SK-N-SH (cell line): ENCODE data around the gene RUVBL2. TPM values are rescaled to one million over a fixed set of nuclear protein-coding genes. Genes with fewer than 3 reads are reported as not detected.

Experiments
- CTCF ChIA-PET: fragments of 300-600, 350-600 bp; formaldehyde crosslinking; extraction: SDS; loops from one replicate; lab custom pipeline; 2021; lab: Yijun Ruan, JAX
- POLR2A ChIA-PET: fragments of 350-600 bp; sonication (Branson Sonifier 250); formaldehyde crosslinking; extraction: SDS; loops from one replicate; lab custom pipeline; 2020; ENCODE audit warnings: antibody characterized with exemption, inconsistent platforms; lab: Yijun Ruan, JAX
- DNase-seq: peaks from one replicate; pipeline ENCODE4 v3.0.0; 2012
- H2AFZ ChIP-seq: fragments of 200-600 bp; sonication (generic); 2 replicates; pipeline ENCODE4 v1.8.1; 2016; ENCODE audit warnings: antibody characterized with exemption, mild to moderate bottlenecking, low read depth
- H3F3A ChIP-seq: fragments of 200-600 bp; sonication (generic); replicated peaks from 2 replicates; pipeline ENCODE3; 2016; ENCODE audit warnings: antibody characterized with exemption, mild to moderate bottlenecking; ENCODE audit not compliant: insufficient read depth
- H3K27ac ChIP-seq, 2 experiments: fragments of 200-500 bp in 1 of 2; fragments of 200-600 bp in 1 of 2; sonication (Bioruptor generic) in 1 of 2; sonication (generic), shearing (Covaris generic) in 1 of 2; 2 replicates each; pipeline versions ENCODE4 v1.5.1 to v1.6.1; 2014 to 2016; ENCODE audit warnings: low read depth in 2 of 2, inconsistent platforms in 1 of 2, low read length in 1 of 2, mild to moderate bottlenecking in 1 of 2, mixed read lengths in 1 of 2
- H3K27me3 ChIP-seq: fragments of 200-600 bp; sonication (generic), shearing (Covaris generic); 2 replicates; pipeline ENCODE4 v1.6.1; 2016; ENCODE audit warnings: mixed run types; ENCODE audit not compliant: insufficient read depth
- H3K36me3 ChIP-seq, 2 experiments: fragments of 200-500 bp in 1 of 2; fragments of 200-600 bp in 1 of 2; sonication (Bioruptor generic) in 1 of 2; sonication (generic) in 1 of 2; replicated peaks in 1 of 2; 2 replicates each; pipeline versions ENCODE3 to v1.5.1; 2014 to 2016; ENCODE audit warnings: low read length in 1 of 2, mild to moderate bottlenecking in 1 of 2; ENCODE audit not compliant: insufficient read depth in 2 of 2, control insufficient read depth in 1 of 2
- H3K4me1 ChIP-seq, 2 experiments: fragments of 200-500 bp in 1 of 2; fragments of 200-600 bp in 1 of 2; sonication (Bioruptor generic) in 1 of 2; sonication (generic), shearing (Covaris generic) in 1 of 2; 2 replicates each; pipeline versions ENCODE4 v1.5.1 to v1.6.1; 2014 to 2016; ENCODE audit warnings: low read depth in 1 of 2, low read length in 1 of 2, mixed run types in 1 of 2; ENCODE audit not compliant: insufficient read depth in 2 of 2, control insufficient read depth in 1 of 2
- H3K4me2 ChIP-seq: fragments of 200-600 bp; sonication (generic), shearing (Covaris generic); 2 replicates; pipeline ENCODE4 v1.6.1; 2017; ENCODE audit warnings: mixed run types
- H3K4me3 ChIP-seq, 2 experiments: fragments of 200-500 bp in 1 of 2; fragments of 200-600 bp in 1 of 2; sonication (Bioruptor generic) in 1 of 2; sonication (generic), shearing (Covaris generic) in 1 of 2; 2 replicates each; pipeline versions ENCODE4 v1.5.1 to v1.8.1; 2014 to 2016; ENCODE audit warnings: low read depth in 2 of 2, inconsistent platforms in 1 of 2, low read length in 1 of 2, mild to moderate bottlenecking in 1 of 2, mixed read lengths in 1 of 2, moderate library complexity in 1 of 2
- H3K79me2 ChIP-seq: fragments of 200-600 bp; sonication (generic); 2 replicates; pipeline ENCODE4 v1.8.1; 2017; ENCODE audit warnings: mild to moderate bottlenecking; ENCODE audit not compliant: insufficient read depth
- H3K9ac ChIP-seq: fragments of 200-600 bp; sonication (generic); 2 replicates; pipeline ENCODE4 v1.6.1; 2017; ENCODE audit warnings: mixed run types
- H3K9me2 ChIP-seq: fragments of 200-600 bp; sonication (generic); 2 replicates; pipeline ENCODE4 v1.6.1; 2017; ENCODE audit warnings: mixed run types
- H3K9me3 ChIP-seq: fragments of 200-600 bp; sonication (generic); 2 replicates; pipeline ENCODE4 v1.6.1; 2017; ENCODE audit warnings: mixed run types, mild to moderate bottlenecking, moderate library complexity
- H4K20me1 ChIP-seq: fragments of 200-600 bp; sonication (generic); 2 replicates; pipeline ENCODE4 v1.6.1; 2017; ENCODE audit warnings: mild to moderate bottlenecking, mixed run types; ENCODE audit not compliant: insufficient read depth
- EP300 ChIP-seq, 2 experiments: IDR thresholded peaks; 2 replicates each; pipeline versions ENCODE4 v1.4.0 to v1.6.1; 2012; ENCODE audit warnings: borderline replicate concordance in 1 of 2, low read depth in 1 of 2, low read length in 1 of 2
- FOSL2 ChIP-seq: IDR thresholded peaks from 2 replicates; pipeline ENCODE4 v1.4.0; 2012; ENCODE audit warnings: low read depth, mild to moderate bottlenecking, moderate library complexity, borderline replicate concordance
- FOXJ3 ChIP-seq: sonication (generic); formaldehyde crosslinking; IDR thresholded peaks from 2 replicates; pipeline ENCODE4 v1.5.1; 2020; ENCODE audit warnings: mild to moderate bottlenecking, missing genetic modification reagents
- FOXM1 ChIP-seq: IDR thresholded peaks from 2 replicates; pipeline ENCODE4 v1.4.0; 2012; ENCODE audit warnings: low read depth, mild to moderate bottlenecking
- NFIC ChIP-seq: IDR thresholded peaks from 2 replicates; pipeline ENCODE4 v1.4.0; 2012; ENCODE audit warnings: borderline replicate concordance
- NRF1 ChIP-seq: IDR thresholded peaks from 2 replicates; pipeline ENCODE4 v1.6.1; 2012; ENCODE audit warnings: low read depth, mild to moderate bottlenecking, low read length
- RCOR1 ChIP-seq: fragments of 150-350 bp; IDR thresholded peaks from 2 replicates; pipeline ENCODE4 v1.6.1; 2017; ENCODE audit warnings: antibody characterized with exemption, low read length
- SMC3 ChIP-seq: IDR thresholded peaks from 2 replicates; pipeline ENCODE4 v1.6.1; 2012; ENCODE audit warnings: low read depth, low read length, improper control_type of control experiment
- TAF1 ChIP-seq: IDR thresholded peaks from 2 replicates; pipeline ENCODE4 v1.6.1; 2012; ENCODE audit warnings: low read depth, mild to moderate bottlenecking, low read length, moderate library complexity, borderline replicate concordance
- TCF12 ChIP-seq: IDR thresholded peaks from 2 replicates; pipeline ENCODE4 v1.4.0; 2012
- TEAD4 ChIP-seq: IDR thresholded peaks from 2 replicates; pipeline ENCODE4 v1.4.0; 2012; ENCODE audit warnings: mild to moderate bottlenecking, borderline replicate concordance; ENCODE audit not compliant: insufficient read depth
- WGBS: methylation state at CpG from one replicate; pipeline ENCODE4 v1.1.6; 2017; ENCODE audit warnings: low lambda C conversion rate; 5-methylcytosine and 5-hydroxymethylcytosine counted together
- polyA plus RNA-seq, 3 experiments: library from polyadenylated mRNA; depleted of rRNA; stranded (reverse); fragments of >200 nt; gene quantifications; 2 replicates each; pipeline ENCODE4 v1.2.3, GENCODE V29; 2012
- TF ChIP-seq, protein P1 (sequence below): IDR thresholded peaks from 2 replicates; pipeline ENCODE4 v1.6.1; 2012; ENCODE audit warnings: mild to moderate bottlenecking, low read depth, low read length, moderate library complexity
- TF ChIP-seq, protein P2 (sequence below): fragments of 150-350 bp; IDR thresholded peaks from 2 replicates; pipeline ENCODE4 v1.6.1; 2017; ENCODE audit warnings: antibody characterized with exemption, low read length, low read depth, borderline replicate concordance
- TF ChIP-seq, protein P3 (sequence below): IDR thresholded peaks from 2 replicates; pipeline ENCODE4; 2012
- TF ChIP-seq, protein P4 (sequence below): fragments of 200-600 bp; sonication (generic); IDR thresholded peaks from 2 replicates; pipeline ENCODE4 v1.6.1; 2017; ENCODE audit warnings: antibody characterized with exemption, mild to moderate bottlenecking, moderate library complexity
- TF ChIP-seq, protein P5 (sequence below): IDR thresholded peaks from 2 replicates; pipeline ENCODE4 v1.4.0; 2012; ENCODE audit warnings: low read depth, borderline replicate concordance

The RUVBL2 gene
- polyA plus RNA-seq, 1 of the 3 experiments (the other 2 are of a cell fraction), result 459 TPM

DNA sequence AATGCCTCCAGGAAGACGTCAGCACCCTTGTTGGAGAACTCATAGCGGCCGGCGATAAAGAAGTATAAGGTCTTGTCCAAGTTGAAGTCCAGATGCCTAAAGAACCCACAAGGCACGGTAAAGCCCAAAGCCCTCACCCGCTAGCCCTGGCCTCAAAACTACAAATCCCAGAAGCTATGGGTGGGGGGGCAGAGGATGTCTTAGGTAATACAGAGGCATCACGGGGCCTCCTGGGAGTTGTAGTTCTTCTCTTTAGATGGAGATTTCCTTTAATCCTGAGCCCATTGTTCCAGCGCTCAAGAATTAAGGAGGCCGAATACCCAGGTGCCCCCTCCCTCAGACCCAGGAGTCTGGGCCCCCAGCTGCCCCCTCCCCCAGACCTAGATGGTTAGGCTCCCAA, 11.4 kb upstream of the RUVBL2 start:
- TF ChIP-seq, protein P1, sequence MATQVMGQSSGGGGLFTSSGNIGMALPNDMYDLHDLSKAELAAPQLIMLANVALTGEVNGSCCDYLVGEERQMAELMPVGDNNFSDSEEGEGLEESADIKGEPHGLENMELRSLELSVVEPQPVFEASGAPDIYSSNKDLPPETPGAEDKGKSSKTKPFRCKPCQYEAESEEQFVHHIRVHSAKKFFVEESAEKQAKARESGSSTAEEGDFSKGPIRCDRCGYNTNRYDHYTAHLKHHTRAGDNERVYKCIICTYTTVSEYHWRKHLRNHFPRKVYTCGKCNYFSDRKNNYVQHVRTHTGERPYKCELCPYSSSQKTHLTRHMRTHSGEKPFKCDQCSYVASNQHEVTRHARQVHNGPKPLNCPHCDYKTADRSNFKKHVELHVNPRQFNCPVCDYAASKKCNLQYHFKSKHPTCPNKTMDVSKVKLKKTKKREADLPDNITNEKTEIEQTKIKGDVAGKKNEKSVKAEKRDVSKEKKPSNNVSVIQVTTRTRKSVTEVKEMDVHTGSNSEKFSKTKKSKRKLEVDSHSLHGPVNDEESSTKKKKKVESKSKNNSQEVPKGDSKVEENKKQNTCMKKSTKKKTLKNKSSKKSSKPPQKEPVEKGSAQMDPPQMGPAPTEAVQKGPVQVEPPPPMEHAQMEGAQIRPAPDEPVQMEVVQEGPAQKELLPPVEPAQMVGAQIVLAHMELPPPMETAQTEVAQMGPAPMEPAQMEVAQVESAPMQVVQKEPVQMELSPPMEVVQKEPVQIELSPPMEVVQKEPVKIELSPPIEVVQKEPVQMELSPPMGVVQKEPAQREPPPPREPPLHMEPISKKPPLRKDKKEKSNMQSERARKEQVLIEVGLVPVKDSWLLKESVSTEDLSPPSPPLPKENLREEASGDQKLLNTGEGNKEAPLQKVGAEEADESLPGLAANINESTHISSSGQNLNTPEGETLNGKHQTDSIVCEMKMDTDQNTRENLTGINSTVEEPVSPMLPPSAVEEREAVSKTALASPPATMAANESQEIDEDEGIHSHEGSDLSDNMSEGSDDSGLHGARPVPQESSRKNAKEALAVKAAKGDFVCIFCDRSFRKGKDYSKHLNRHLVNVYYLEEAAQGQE, result no peak
- no peak for TF ChIP-seq NRF1
- no peak for TF ChIP-seq FOXM1
- TF ChIP-seq RCOR1, result no peak
- TF ChIP-seq, protein P2, sequence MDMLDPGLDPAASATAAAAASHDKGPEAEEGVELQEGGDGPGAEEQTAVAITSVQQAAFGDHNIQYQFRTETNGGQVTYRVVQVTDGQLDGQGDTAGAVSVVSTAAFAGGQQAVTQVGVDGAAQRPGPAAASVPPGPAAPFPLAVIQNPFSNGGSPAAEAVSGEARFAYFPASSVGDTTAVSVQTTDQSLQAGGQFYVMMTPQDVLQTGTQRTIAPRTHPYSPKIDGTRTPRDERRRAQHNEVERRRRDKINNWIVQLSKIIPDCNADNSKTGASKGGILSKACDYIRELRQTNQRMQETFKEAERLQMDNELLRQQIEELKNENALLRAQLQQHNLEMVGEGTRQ, result no peak
- no peak for TF ChIP-seq SMC3
- TF ChIP-seq TCF12, result no peak
- TF ChIP-seq, protein P3, sequence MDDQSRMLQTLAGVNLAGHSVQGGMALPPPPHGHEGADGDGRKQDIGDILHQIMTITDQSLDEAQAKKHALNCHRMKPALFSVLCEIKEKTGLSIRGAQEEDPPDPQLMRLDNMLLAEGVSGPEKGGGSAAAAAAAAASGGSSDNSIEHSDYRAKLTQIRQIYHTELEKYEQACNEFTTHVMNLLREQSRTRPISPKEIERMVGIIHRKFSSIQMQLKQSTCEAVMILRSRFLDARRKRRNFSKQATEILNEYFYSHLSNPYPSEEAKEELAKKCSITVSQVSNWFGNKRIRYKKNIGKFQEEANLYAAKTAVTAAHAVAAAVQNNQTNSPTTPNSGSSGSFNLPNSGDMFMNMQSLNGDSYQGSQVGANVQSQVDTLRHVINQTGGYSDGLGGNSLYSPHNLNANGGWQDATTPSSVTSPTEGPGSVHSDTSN, result no peak
- TF ChIP-seq, protein P4, sequence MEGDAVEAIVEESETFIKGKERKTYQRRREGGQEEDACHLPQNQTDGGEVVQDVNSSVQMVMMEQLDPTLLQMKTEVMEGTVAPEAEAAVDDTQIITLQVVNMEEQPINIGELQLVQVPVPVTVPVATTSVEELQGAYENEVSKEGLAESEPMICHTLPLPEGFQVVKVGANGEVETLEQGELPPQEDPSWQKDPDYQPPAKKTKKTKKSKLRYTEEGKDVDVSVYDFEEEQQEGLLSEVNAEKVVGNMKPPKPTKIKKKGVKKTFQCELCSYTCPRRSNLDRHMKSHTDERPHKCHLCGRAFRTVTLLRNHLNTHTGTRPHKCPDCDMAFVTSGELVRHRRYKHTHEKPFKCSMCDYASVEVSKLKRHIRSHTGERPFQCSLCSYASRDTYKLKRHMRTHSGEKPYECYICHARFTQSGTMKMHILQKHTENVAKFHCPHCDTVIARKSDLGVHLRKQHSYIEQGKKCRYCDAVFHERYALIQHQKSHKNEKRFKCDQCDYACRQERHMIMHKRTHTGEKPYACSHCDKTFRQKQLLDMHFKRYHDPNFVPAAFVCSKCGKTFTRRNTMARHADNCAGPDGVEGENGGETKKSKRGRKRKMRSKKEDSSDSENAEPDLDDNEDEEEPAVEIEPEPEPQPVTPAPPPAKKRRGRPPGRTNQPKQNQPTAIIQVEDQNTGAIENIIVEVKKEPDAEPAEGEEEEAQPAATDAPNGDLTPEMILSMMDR, result no peak
- no peak for TF ChIP-seq TAF1
- TF ChIP-seq EP300 (IDR thresholded peaks at IDR 0.05; ENCODE audit: borderline replicate concordance in 1 of 2, low read depth in 1 of 2, low read length in 1 of 2), result no peak
- TF ChIP-seq NFIC, result no peak
- TF ChIP-seq, protein P5, sequence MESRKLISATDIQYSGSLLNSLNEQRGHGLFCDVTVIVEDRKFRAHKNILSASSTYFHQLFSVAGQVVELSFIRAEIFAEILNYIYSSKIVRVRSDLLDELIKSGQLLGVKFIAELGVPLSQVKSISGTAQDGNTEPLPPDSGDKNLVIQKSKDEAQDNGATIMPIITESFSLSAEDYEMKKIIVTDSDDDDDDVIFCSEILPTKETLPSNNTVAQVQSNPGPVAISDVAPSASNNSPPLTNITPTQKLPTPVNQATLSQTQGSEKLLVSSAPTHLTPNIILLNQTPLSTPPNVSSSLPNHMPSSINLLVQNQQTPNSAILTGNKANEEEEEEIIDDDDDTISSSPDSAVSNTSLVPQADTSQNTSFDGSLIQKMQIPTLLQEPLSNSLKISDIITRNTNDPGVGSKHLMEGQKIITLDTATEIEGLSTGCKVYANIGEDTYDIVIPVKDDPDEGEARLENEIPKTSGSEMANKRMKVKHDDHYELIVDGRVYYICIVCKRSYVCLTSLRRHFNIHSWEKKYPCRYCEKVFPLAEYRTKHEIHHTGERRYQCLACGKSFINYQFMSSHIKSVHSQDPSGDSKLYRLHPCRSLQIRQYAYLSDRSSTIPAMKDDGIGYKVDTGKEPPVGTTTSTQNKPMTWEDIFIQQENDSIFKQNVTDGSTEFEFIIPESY, result no peak
- TF ChIP-seq TEAD4, result no peak
- TF ChIP-seq FOXJ3 (CRISPR knock-in tag), result no peak
- TF ChIP-seq FOSL2, result no peak
- no peak for DNase-seq
- H3K4me2 ChIP-seq, result no peak overlapping the region
- H3F3A ChIP-seq, result peaks cover 17% of the 10 kb centered on the region
- H2AFZ ChIP-seq, result no peak overlapping the region
- POLR2A ChIA-PET, result interaction anchor here (0.6 kb wide), 1 partner anchor 31 kb away, joined by 3 read pairs; no protein-coding TSS in a partner anchor
- no peak overlapping the region for H3K27ac ChIP-seq
- no peaks in the 10 kb centered on the region for H3K9me2 ChIP-seq
- H4K20me1 ChIP-seq, result no peaks in the 10 kb centered on the region
- no peaks in the 10 kb centered on the region for H3K79me2 ChIP-seq
- CTCF ChIA-PET, result interaction anchor here (1.4 to 5.8 kb wide), 4 partner anchors 10 to 18 kb away, joined by 5 to 45 read pairs (median 6); partner anchors contain the start of genes GYS1 and RUVBL2
- no peaks in the 10 kb centered on the region for H3K27me3 ChIP-seq
- H3K9ac ChIP-seq, result no peak overlapping the region
- H3K4me3 ChIP-seq, result no peak overlapping the region
- no peaks in the 10 kb centered on the region for H3K4me1 ChIP-seq
- H3K36me3 ChIP-seq, result peaks cover 5 to 44% of the 10 kb centered on the region in 2 experiments
- WGBS, result 97% methylated on average over 9 of the region's 9 CpGs
- no peaks in the 10 kb centered on the region for H3K9me3 ChIP-seq
